GM12892 (cell line): ENCODE measurements around the gene CLDN19.

ENCODE experiments used
- POLR2A ChIP-seq: IDR thresholded peaks from 2 replicates; pipeline ENCODE4 v1.6.1; 2011; ENCODE audit warnings: low read depth, low read length, control low read depth
- POLR2AphosphoS5 ChIP-seq: IDR thresholded peaks from 2 replicates; pipeline ENCODE4 v1.6.1; 2011; ENCODE audit warnings: low read depth, low read length, control low read depth

DNA sequence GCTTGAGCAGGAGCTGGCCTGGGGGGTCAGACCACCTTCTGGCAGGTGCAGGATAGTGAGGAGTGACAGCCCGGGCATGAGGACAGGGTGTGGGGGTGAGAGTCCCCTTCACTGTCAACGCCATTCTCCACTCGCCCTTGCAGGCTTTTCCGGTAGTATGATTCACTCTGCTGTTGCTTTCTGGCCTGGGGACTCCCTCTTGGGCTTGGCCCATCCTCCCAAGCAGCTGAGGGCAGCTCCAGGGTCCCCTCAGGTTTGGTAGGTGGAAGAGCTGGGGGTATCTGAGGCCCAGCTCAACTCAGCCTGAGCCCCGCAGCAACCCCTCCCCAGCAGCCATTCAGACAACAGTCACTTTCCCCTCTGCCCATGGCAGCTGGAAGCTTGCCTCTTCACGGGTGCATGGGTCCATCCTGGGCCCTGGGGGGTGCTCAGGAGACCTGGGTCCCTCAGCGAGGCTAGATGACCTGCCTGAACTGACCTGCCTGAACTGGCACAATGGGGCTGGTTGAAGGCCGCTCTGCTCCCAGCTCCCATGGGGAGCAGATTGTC lies 1.3 kb downstream of the CLDN19 start:
- TF ChIP-seq POLR2AphosphoS5, result no peak
- TF ChIP-seq POLR2A, result no peak
